ENCODE data around the gene PLIN3.
"Not testable (repeated sequence)": the region's sequence is repeated elsewhere in the genome, so short reads cannot be mapped to it uniquely, and the experiment has no call there.

DNA sequence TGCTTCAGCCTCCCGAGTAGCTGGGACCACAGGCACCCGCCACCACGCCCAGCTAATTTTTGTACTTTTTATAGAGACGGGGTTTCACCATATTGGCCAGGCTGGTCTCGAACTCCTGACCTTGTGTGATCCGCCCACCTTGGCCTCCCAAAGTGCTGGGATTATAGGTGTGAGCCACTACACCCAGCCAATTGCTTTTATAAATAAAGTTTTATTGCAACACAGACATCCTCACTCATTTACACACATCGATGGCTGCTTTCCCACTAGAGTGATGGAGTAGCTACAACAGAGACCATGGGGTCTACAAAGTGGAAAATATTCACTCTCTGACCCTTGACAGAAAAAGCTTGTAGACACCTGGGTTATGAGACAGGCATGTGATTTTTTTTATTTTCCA is 45.1 kb downstream of the PLIN3 start:
- TF ChIP-seq, protein P1, sequence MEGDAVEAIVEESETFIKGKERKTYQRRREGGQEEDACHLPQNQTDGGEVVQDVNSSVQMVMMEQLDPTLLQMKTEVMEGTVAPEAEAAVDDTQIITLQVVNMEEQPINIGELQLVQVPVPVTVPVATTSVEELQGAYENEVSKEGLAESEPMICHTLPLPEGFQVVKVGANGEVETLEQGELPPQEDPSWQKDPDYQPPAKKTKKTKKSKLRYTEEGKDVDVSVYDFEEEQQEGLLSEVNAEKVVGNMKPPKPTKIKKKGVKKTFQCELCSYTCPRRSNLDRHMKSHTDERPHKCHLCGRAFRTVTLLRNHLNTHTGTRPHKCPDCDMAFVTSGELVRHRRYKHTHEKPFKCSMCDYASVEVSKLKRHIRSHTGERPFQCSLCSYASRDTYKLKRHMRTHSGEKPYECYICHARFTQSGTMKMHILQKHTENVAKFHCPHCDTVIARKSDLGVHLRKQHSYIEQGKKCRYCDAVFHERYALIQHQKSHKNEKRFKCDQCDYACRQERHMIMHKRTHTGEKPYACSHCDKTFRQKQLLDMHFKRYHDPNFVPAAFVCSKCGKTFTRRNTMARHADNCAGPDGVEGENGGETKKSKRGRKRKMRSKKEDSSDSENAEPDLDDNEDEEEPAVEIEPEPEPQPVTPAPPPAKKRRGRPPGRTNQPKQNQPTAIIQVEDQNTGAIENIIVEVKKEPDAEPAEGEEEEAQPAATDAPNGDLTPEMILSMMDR (optimal IDR thresholded peaks at IDR 0.05 in 1 of 3, IDR thresholded peaks at IDR 0.05 in 1 of 3, conservative IDR thresholded peaks at IDR 0.05 in 1 of 3; ENCODE audit: extremely low read depth in 1 of 3, insufficient read depth in 2 of 3, low read length in 3 of 3), result not testable (repeated sequence)
- TF ChIP-seq EZH2 (IDR thresholded peaks at IDR 0.05; ENCODE audit: low read length), result not testable (repeated sequence)

Measured in keratinocyte (primary cell).